ENCODE measurements around the gene ACOT7.
A peak's percentile ranks its signal among the peaks of the same experiment; 100 is the strongest.

The ACOT7 gene

DNA sequence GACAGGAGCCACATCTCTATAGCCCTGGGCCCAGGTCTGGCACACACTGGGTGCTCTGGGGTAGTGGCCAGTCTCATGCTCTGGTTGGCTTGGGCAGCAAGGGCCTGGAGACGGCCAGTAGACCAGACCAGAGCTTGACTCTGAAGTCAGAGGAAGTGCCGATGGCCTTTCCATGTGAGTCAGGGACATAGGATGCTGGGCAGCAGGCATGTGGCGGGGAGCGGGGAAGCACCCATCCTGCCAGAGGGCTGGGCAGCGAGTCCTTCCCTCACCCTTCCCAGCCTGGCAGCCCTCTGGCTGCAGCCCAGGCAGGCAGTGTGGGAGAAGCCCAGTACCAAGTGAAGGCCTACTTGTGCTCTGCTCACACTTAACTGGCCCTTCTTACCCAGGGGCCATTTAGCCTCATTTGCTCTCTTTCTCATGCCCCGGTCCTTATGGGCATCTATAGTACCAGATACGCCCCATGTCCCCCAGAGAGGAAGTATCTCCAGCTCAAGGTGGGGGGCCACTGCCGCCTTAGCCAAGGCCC, 136.0 kb downstream of the ACOT7 start:
- no peaks in the 10 kb centered on the region for H3K9me3 Mint-ChIP-seq
- H3K36me3 Mint-ChIP-seq (ENCODE audit: low read depth) = no peaks in the 10 kb centered on the region
- H3K27ac Mint-ChIP-seq = no peak overlapping the region
- peaks cover 7% of the 10 kb centered on the region for H3K4me1 Mint-ChIP-seq (ENCODE audit: low read depth)
- H3K4me3 Mint-ChIP-seq = no peak overlapping the region
- peaks cover 31% of the 10 kb centered on the region for H3K27me3 Mint-ChIP-seq (ENCODE audit: low read depth)

DNA sequence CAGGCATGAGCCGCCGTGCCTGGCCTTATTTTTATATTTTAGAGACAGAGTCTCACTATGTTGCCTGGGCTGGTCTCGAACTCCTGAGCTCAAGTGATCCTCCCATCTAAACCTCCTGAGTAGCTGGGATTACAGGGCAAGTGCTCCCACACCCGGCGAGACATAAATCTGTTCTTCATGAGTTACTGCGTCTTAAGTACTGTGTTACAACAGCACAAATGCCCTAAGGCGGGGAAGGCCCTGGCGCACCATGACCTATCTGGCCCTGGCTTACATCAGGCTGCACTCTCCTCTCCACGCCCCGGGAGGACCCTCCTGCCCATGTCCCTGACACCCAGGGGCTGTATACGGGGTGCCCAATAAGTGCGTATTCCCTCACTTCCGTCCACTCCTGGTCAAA, 136.9 kb downstream of the ACOT7 start:
- H3K4me3 Mint-ChIP-seq = no peak overlapping the region
- peaks cover 5% of the 10 kb centered on the region for H3K4me1 Mint-ChIP-seq (ENCODE audit: low read depth)
- no peaks in the 10 kb centered on the region for H3K9me3 Mint-ChIP-seq
- H3K36me3 Mint-ChIP-seq (ENCODE audit: low read depth) = no peaks in the 10 kb centered on the region
- H3K27ac Mint-ChIP-seq = no peak overlapping the region
- peaks cover 29% of the 10 kb centered on the region for H3K27me3 Mint-ChIP-seq (ENCODE audit: low read depth)

DNA sequence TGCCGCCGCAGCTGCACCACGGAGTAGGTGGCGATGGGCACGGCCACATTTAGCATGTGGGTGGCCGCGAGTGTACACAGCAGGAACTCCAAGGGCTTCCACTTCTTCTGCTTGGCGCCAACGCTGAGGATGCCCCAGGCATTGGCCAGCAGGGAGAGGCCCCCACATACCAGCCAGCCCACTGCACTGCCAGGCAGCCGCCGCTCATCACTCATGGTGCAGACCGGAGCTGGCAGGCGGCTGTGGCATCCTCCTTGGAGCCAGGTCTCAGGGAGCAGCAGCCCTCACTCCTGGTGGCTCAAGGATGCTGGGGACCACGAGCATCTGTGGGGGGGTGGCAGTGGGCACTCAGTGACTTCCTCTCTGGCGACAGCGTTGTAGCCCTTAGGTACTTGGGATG, 138.9 kb downstream of the ACOT7 start:
- peaks cover 5% of the 10 kb centered on the region for H3K4me1 Mint-ChIP-seq (ENCODE audit: low read depth)
- peaks cover 36% of the 10 kb centered on the region for H3K27me3 Mint-ChIP-seq (ENCODE audit: low read depth)
- H3K27ac Mint-ChIP-seq = no peak overlapping the region
- H3K36me3 Mint-ChIP-seq (ENCODE audit: low read depth) = no peaks in the 10 kb centered on the region
- H3K9me3 Mint-ChIP-seq = no peaks in the 10 kb centered on the region
- H3K4me3 Mint-ChIP-seq = no peak overlapping the region

DNA sequence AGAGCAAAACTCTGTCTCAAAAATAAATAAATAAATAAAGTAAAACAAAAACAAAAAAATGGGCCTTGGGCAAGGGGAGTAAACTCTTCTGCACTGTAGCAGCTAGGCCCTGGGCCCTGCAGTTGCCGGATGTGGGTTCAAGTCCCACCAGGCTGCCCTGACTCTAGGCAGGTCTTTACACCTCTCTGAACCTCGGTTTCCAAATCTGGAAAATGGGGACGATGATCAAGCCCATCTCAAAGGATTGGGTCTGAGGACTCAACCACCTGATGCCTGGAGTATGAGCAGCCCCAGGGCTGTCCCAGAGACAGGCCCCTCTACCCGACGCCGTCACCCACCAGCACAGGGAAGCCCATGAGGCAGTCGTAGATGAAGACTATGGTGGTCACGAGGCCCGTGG, 140.2 kb downstream of the ACOT7 start:
- Mint-ChIP-seq H3K36me3 (ENCODE audit: low read depth) (no peaks in the 10 kb centered on the region), H3K27ac (no peak overlapping the region), H3K27me3 (ENCODE audit: low read depth) (peaks cover 30% of the 10 kb centered on the region), H3K4me3 (no peak overlapping the region), H3K9me3 (no peaks in the 10 kb centered on the region), H3K4me1 (ENCODE audit: low read depth) (no peaks in the 10 kb centered on the region)

DNA sequence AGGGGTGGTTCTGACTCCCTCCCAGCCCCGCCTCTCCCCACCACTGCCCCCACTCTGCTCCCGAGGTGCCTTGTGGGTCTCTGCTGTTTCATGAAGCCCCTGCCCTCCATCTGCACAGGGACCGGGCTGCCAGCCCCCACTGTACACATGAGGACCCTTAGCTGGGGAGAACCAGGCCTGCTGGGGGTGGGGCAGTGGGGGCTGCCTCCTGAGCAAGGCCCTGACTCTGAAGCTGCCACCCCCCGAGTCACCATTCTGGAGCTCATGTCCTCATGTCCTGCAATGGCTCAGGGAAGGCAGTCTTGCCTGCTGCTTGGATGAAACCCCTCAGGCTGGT, 141.2 kb downstream of the ACOT7 start:
- Mint-ChIP-seq H3K4me1 (ENCODE audit: low read depth) (no peaks in the 10 kb centered on the region), H3K27me3 (ENCODE audit: low read depth) (peaks cover 36% of the 10 kb centered on the region), H3K9me3 (no peaks in the 10 kb centered on the region), H3K27ac (no peak overlapping the region), H3K4me3 (no peak overlapping the region), H3K36me3 (ENCODE audit: low read depth) (no peaks in the 10 kb centered on the region)

DNA sequence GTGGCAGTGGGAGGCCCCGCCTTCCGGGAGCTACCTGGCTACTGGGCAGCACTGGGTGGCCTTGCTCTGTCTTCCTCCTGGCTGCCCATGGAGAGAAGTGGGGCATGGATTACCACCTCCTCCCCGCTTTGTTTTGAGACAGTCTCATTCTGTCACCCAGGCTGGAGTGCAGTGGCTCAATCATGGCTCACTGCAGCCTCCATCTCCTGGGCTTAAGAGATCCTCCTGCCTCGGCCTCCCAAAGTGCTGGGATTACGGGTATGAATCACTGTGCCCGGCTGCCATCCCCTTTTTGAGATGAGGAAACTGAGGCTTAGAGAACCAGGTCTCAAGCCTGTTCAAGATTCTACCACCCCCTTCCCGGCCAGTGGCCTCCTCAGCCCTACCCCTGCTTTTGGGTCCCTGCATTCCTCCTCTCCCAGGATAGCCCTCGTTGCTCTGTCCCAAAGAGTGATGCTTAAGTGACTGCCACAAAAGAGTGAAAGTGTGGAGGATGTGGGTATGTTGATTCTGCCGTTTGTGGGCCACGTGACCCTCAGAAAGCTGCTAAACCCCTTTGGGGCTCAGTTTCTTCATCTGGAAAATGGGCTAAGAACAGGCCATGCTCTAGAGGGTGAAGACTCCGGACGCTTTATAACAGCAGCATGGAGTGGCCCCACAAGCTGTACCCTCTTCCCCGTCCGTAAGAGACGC, 141.7 kb downstream of the ACOT7 start:
- no peaks in the 10 kb centered on the region for H3K36me3 Mint-ChIP-seq (ENCODE audit: low read depth)
- H3K4me1 Mint-ChIP-seq (ENCODE audit: low read depth) = no peaks in the 10 kb centered on the region
- no peaks in the 10 kb centered on the region for H3K9me3 Mint-ChIP-seq
- H3K27me3 Mint-ChIP-seq (ENCODE audit: low read depth) = peaks cover 41% of the 10 kb centered on the region
- no peak overlapping the region for H3K27ac Mint-ChIP-seq
- no peak overlapping the region for H3K4me3 Mint-ChIP-seq

DNA sequence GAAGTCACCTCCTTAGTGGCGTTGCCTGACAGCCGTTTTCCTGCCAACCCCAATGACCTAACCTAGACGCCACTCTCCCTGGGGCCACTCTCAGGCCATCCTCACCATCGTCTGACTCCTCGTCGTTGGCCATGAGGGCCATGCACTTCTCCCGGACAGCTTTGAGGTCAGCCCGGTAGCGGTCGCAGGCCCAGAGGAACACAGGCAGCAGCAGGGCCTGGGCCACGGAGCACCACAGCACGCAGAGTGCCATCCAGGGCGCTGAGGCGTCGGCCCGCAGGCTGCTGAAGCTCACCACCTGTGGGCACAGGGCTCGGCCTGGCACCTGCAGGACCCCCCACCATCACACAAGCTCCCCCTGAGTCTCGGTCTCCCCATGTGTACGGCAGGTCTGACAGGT, 142.3 kb downstream of the ACOT7 start:
- H3K9me3 Mint-ChIP-seq = no peaks in the 10 kb centered on the region
- H3K36me3 Mint-ChIP-seq (ENCODE audit: low read depth) = no peaks in the 10 kb centered on the region
- peaks cover 3% of the 10 kb centered on the region for H3K4me1 Mint-ChIP-seq (ENCODE audit: low read depth)
- no peak overlapping the region for H3K27ac Mint-ChIP-seq
- no peak overlapping the region for H3K4me3 Mint-ChIP-seq
- H3K27me3 Mint-ChIP-seq (ENCODE audit: low read depth) = peaks cover 47% of the 10 kb centered on the region

DNA sequence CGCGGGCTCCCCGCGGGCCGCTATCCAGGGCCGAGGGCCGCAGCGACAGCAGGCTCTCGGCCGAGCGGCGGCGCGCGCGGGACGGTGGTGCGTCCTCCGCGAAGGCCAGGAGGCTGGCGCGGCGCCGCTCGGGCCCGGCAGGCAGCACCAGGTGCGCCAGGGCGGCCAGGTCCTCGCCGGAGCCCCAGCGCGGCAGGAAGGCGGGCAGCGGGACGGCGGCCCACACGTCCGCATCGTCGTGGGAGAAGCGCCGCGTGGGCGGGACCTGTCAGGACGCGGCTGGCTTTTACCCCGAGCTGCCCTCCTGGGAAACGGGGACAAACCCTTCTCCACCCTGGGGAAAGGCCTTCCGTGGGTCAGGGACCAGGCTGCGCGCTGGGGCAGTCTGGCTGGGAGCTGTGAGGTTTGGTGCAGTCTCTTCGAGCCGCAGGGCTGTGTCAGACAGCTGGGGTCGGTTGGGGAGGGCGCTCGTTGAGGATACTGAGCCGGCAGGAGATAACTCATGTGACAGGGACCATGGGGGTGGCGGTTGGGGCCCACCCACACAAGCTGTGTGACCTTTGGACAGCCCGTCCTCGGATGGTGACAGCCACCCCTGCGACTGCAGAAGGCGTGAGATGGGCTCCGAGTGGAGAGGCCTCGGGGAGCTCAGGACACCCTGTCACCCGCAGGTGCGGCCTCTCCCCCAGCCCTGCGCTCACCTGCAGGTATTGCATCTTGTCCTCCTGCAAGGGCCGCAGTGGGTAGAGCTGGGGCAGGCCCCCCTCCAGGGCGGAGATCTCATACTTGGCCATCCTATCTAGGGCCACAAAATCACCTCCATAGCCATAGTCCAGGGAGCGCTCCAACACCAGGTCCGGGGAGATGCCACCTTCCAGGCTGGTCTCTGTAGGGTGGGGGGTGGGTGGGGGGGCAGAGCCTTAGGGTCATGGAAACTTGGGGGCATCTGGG, 143.6 kb downstream of the ACOT7 start:
- H3K9me3 Mint-ChIP-seq = no peaks in the 10 kb centered on the region
- no peak overlapping the region for H3K27ac Mint-ChIP-seq
- no peaks in the 10 kb centered on the region for H3K36me3 Mint-ChIP-seq (ENCODE audit: low read depth)
- H3K4me1 Mint-ChIP-seq (ENCODE audit: low read depth) = peaks cover 3% of the 10 kb centered on the region
- no peak overlapping the region for H3K4me3 Mint-ChIP-seq
- H3K27me3 Mint-ChIP-seq (ENCODE audit: low read depth) = peaks cover 48% of the 10 kb centered on the region

DNA sequence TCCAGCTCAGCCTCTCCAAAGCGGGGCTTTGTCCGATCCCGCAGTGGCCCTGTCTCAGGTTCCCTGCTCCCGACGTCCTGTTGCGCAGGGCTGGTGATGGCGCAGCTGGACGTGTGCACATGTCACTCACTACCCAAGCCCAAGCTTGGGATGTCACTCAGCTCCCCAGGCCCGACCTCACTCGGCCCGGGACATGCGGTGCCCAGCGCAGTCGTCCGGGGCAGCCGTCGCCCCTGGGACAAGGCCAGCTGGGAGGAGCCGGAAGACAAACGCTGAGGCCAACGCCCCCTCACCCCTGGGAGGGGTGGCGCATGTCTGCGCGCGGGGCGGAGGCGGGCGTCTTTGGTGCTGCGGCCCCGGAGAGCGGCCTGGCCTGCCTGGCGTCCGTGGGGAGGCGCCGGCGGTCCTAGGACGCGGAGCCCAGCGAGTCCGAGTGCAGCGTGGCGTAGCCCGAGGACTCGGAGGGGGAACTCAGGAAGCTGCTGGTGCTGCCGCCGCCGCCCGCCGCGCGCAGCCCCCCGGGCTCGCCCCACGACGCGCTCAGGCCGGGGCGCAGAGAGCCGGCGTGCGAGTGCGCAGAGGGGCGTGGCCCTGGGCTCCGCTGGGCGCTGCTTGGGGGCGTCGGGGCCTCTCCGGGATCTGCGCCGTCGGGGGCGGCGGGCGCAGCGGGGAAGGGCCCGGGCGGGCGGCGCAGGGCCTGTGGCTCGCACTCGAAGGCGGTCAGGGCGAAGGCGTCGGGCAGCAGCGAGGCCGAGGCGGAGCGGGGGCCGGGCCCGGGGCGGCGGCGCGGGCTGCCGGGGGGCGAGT, 144.4 kb downstream of the ACOT7 start:
- Mint-ChIP-seq H3K4me1 (ENCODE audit: low read depth) (peaks cover 3% of the 10 kb centered on the region), H3K36me3 (ENCODE audit: low read depth) (no peaks in the 10 kb centered on the region), H3K4me3 (no peak overlapping the region), H3K27me3 (ENCODE audit: low read depth) (peaks cover 54% of the 10 kb centered on the region), H3K27ac (no peak overlapping the region), H3K9me3 (no peaks in the 10 kb centered on the region)

DNA sequence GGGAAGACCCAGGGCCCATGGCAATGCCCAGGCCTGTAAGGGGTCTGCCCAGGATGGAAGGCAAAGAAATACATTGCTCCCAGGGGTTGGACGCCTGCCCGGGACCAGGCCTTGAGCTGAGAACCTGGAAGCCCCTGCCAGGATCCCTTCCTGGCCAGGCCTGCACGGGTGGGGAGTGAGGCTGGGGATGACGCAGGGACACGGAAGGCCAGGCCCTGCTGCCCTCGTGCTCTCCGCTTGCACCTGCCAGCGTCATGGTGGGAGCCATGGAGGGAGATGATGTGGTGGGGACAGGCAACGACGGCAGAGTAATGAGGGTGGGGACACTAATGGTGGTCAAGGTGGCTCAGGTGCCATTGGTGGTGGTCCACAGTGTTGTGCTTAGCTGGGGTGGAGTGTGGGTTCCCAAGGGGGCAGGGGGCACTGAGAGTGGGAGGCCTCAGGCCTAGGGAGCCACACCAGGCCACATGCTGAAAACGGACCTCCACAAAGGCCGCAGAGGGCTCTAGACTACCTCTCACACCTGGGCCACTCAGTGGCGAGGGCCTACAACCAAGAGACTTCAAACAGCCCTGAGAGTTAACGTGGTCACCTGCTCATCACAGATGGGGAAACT, 145.3 kb downstream of the ACOT7 start:
- Mint-ChIP-seq H3K4me1 (ENCODE audit: low read depth) (peaks cover 3% of the 10 kb centered on the region), H3K36me3 (ENCODE audit: low read depth) (no peaks in the 10 kb centered on the region), H3K27ac (no peak overlapping the region), H3K4me3 (no peak overlapping the region), H3K9me3 (no peaks in the 10 kb centered on the region), H3K27me3 (ENCODE audit: low read depth) (peaks cover 62% of the 10 kb centered on the region)

DNA sequence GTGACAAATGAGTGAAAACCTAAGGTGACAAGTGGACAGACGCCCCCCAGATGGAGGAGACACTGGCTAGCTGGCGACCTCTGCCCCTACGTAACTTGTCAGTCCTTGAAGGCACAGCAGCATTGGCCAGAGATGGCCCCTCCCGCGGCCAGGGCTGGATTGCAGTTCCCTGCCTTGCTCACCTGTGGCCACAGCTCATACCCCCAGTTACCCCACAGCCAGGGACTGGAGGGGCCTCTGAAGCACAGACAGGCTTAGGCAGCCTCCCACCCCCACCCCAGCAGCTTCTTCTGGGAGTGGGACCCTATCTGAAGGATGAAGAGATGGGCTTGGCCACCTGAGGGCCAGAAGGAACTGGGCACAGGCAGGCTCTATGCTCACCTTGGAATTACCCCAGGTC, 145.9 kb downstream of the ACOT7 start:
- Mint-ChIP-seq H3K27ac (no peak overlapping the region), H3K36me3 (ENCODE audit: low read depth) (no peaks in the 10 kb centered on the region), H3K9me3 (no peaks in the 10 kb centered on the region), H3K4me1 (ENCODE audit: low read depth) (peaks cover 3% of the 10 kb centered on the region), H3K4me3 (no peak overlapping the region), H3K27me3 (ENCODE audit: low read depth) (peaks cover 63% of the 10 kb centered on the region)

DNA sequence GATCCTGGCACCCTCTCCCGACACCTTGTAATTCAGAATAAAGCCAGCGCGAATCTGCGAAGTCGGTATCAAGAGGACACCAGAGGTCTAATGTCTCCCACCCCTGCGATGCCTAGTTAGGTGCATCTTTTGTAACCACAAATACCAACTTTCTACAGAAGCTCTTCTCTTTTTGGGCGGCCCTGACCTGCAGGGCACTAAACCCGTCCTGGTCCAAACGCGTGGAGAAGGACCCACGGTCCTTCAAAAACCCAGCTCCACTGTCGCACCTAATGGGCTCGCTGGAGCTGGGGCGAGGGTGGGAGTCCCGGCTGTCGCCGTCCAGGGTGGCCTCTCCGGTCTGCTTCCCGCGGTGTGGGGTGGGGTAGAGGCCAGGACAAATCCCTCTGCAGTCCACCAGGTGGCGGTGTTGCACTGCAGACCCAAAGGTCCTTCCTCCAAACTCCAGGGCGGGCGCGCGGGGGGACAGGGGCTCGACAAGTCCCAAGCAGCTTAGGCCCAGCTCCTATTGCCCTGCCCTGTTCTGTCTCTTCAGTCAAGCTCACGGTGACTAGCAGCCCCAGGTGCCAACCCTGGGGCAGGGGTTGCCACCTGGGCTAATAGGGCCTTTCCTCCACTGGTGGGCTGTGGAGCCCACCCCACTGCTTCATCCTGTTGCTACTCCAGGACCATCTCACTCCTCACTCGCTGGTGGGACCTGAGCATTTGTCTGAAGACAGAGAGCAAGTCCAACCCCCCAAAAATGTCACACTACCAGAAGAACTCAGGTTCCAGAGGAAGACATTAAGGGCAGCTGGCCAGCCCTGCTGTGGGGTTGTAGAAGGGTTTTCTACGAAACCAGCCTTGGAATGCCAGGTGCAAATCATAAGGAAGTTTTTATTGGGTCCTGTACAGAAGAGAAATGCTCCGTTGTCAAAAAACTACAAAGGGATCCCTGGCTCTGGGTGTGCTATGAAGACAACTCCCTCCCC, 146.8 kb downstream of the ACOT7 start:
- Mint-ChIP-seq H3K27ac (peak overlapping the region; percentile 61), H3K27me3 (ENCODE audit: low read depth) (peaks cover 60% of the 10 kb centered on the region), H3K4me1 (ENCODE audit: low read depth) (peaks cover 3% of the 10 kb centered on the region), H3K4me3 (peak overlapping the region; percentile 67), H3K9me3 (no peaks in the 10 kb centered on the region), H3K36me3 (ENCODE audit: low read depth) (no peaks in the 10 kb centered on the region)

DNA sequence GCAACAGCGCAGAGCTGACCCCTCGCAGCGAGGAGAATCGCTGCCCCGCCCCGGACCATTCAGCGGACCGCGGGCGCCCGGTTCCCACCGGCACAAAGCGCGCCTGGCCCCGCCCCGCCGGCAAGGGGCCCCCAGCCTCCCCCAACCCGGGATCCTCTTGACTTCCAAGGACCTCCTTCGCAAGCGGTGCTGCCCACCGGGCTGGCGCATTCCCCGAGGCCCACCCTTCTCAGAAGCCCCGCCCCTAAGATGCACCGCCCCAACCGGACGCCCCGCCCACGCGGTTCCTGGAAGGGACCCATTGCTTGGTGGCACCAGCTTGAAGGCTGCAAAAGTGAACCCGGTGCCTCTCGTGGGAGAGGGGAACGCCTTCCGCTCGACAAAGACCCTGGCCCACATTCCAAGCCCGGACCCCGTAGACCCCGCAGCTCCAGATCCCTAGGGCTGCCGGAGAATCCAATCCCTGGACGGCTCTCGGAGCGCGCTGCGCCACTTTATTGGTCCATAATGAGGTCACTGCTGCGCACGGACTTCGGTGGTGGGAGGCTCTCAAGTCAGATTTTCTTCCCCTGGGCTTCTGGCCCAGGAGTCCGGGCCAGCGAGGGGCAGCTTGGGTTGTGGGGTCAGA, 147.6 kb downstream of the ACOT7 start:
- Mint-ChIP-seq H3K27me3 (ENCODE audit: low read depth) (peaks cover 65% of the 10 kb centered on the region), H3K4me1 (ENCODE audit: low read depth) (peaks cover 7% of the 10 kb centered on the region), H3K27ac (no peak overlapping the region), H3K36me3 (ENCODE audit: low read depth) (no peaks in the 10 kb centered on the region), H3K4me3 (peak overlapping the region; percentile 67), H3K9me3 (no peaks in the 10 kb centered on the region)
